Measurements from ENCODE around the gene USH2A.

USH2A gene

GRCh38 chr1:216111842-216112241, 311.4 kb downstream of the USH2A start:
- no peak for DNase-seq

GRCh38 chr1:216095400-216095799, 327.8 kb downstream of the USH2A start:
- no peak for DNase-seq

- no peak for DNase-seq
Measured at GRCh38 chr1:216090556-216090955, 332.7 kb downstream of the USH2A start.

GRCh38 chr1:216086678-216087077, 336.6 kb downstream of the USH2A start:
- no peak for DNase-seq

GRCh38 chr1:216081445-216081844, 341.8 kb downstream of the USH2A start:
- DNase-seq: no peak

GRCh38 chr1:216076751-216077150, 346.5 kb downstream of the USH2A start:
- DNase-seq: no peak

- no peak for DNase-seq
Measured at GRCh38 chr1:216075339-216075738, 347.9 kb downstream of the USH2A start.

GRCh38 chr1:216073793-216074595, 349.3 kb downstream of the USH2A start:
- no peak for DNase-seq

GRCh38 chr1:216071262-216071661, 352.0 kb downstream of the USH2A start:
- DNase-seq: no peak

GRCh38 chr1:216064643-216065042, 358.6 kb downstream of the USH2A start:
- no peak for DNase-seq

GRCh38 chr1:216057947-216058346, 365.3 kb downstream of the USH2A start:
- DNase-seq: no peak

- DNase-seq: no peak
Measured at GRCh38 chr1:216057063-216057462, 366.2 kb downstream of the USH2A start.

- no peak for DNase-seq
Measured at GRCh38 chr1:216055004-216055403, 368.2 kb downstream of the USH2A start.

- no peak for DNase-seq
Measured at GRCh38 chr1:216054600-216054999, 368.6 kb downstream of the USH2A start.

- DNase-seq: no peak
Measured at GRCh38 chr1:216051071-216051470, 372.2 kb downstream of the USH2A start.

- DNase-seq: no peak
Measured at GRCh38 chr1:216049741-216050430, 373.4 kb downstream of the USH2A start.

GRCh38 chr1:216047811-216048572, 375.3 kb downstream of the USH2A start:
- DNase-seq: no peak

- no peak for DNase-seq
Measured at GRCh38 chr1:216046336-216046735, 376.9 kb downstream of the USH2A start.

GRCh38 chr1:216045400-216045799, 377.8 kb downstream of the USH2A start:
- no peak for DNase-seq

GRCh38 chr1:216044538-216044937, 378.7 kb downstream of the USH2A start:
- no peak for DNase-seq

GRCh38 chr1:216034506-216034905, 388.7 kb downstream of the USH2A start:
- DNase-seq: no peak

- no peak for DNase-seq
Measured at GRCh38 chr1:216032961-216033614, 390.2 kb downstream of the USH2A start.

GRCh38 chr1:216032284-216032683, 391.0 kb downstream of the USH2A start:
- no peak for DNase-seq
